ENCODE data around the gene GNA12.

- no peak for TF ChIP-seq EGR1 (IDR thresholded peaks at IDR 0.05; ENCODE audit: low read depth in 2 of 2)
- TF ChIP-seq YY1 (IDR thresholded peaks at IDR 0.05), result no peak
- TF ChIP-seq, protein P1, sequence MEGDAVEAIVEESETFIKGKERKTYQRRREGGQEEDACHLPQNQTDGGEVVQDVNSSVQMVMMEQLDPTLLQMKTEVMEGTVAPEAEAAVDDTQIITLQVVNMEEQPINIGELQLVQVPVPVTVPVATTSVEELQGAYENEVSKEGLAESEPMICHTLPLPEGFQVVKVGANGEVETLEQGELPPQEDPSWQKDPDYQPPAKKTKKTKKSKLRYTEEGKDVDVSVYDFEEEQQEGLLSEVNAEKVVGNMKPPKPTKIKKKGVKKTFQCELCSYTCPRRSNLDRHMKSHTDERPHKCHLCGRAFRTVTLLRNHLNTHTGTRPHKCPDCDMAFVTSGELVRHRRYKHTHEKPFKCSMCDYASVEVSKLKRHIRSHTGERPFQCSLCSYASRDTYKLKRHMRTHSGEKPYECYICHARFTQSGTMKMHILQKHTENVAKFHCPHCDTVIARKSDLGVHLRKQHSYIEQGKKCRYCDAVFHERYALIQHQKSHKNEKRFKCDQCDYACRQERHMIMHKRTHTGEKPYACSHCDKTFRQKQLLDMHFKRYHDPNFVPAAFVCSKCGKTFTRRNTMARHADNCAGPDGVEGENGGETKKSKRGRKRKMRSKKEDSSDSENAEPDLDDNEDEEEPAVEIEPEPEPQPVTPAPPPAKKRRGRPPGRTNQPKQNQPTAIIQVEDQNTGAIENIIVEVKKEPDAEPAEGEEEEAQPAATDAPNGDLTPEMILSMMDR (IDR thresholded peaks at IDR 0.05; ENCODE audit: low read depth, low read length, missing input control), result no peak
- no peak for TF ChIP-seq TAF1 (conservative IDR thresholded peaks at IDR 0.05)
- TF ChIP-seq GABPA (IDR thresholded peaks at IDR 0.05 in 1 of 2, conservative IDR thresholded peaks at IDR 0.05 in 1 of 2), result no peak
- no peak for TF ChIP-seq RAD21 (IDR thresholded peaks at IDR 0.05)
- no peak for TF ChIP-seq ATF3 (IDR thresholded peaks at IDR 0.05)
- TF ChIP-seq SP1 (IDR thresholded peaks at IDR 0.05), result no peak
- TF ChIP-seq RXRA (IDR thresholded peaks at IDR 0.05), result peak in 1 of 2 donors; percentile 89
Observed at GRCh38 chr7:2701832-2702593, 142.1 kb downstream of the GNA12 start.

All from liver (tissue), 3 donors.